Body of pancreas (tissue), 4 donors: ENCODE data around the gene SCARF2.

ENCODE experiments used
- POLR2A ChIP-seq, 3 donors: fragments of 450-650 bp; IDR thresholded peaks; one replicate each; pipeline ENCODE4 v1.6.1; 2016; ENCODE audit warnings: antibody characterized with exemption in 3 of 3, mild to moderate bottlenecking in 2 of 3
- TF ChIP-seq, protein P1 (sequence below), 7 experiments: fragments of 450-650 bp in 4 of 7; fragments of 200-600 bp in 3 of 7; sonication (generic) in 3 of 7; IDR thresholded peaks; one replicate each; pipeline ENCODE4 v1.5.1; 2016 to 2019; ENCODE audit warnings: antibody characterized with exemption in 7 of 7

DNA sequence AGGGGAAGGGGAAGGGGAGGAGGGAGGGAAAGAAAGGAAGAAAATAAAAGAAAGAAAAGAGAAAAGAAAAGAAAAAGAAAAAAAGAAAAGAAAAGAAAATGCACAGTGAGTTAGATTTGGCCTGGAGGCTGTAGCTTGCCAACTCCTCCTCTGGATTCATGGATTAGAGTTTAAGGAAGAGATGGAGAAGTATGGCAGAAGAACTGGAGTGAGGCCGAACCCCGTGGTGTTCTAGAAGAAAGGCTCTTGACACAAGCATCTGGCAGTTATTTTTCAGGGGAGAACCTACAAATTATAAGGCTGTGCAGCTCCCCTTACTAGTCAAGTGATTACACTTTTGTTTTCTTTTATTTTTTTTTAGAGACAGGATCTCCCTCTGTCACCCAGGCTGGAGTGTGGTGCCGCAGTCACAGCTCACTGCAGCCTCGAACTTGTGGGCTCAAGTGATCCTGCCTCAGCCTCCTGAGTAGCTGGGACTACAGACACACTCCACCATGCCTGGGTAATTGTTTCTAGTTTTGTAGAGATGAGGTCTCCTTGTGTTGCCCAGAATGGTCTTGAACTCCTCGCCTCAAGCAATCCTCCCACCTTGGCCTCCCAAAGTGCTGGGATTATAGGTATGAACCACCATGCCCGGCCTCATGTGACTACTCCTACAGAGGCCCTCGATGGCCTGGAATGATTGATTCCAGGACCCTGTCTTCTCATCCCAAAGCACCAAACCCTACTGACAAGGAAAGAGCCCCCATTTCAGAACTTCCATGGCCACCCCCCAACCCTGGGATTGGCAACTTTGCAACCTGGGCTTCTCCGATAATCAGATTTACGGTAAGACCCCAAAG, 24.2 kb downstream of the SCARF2 start:
- TF ChIP-seq, protein P1, sequence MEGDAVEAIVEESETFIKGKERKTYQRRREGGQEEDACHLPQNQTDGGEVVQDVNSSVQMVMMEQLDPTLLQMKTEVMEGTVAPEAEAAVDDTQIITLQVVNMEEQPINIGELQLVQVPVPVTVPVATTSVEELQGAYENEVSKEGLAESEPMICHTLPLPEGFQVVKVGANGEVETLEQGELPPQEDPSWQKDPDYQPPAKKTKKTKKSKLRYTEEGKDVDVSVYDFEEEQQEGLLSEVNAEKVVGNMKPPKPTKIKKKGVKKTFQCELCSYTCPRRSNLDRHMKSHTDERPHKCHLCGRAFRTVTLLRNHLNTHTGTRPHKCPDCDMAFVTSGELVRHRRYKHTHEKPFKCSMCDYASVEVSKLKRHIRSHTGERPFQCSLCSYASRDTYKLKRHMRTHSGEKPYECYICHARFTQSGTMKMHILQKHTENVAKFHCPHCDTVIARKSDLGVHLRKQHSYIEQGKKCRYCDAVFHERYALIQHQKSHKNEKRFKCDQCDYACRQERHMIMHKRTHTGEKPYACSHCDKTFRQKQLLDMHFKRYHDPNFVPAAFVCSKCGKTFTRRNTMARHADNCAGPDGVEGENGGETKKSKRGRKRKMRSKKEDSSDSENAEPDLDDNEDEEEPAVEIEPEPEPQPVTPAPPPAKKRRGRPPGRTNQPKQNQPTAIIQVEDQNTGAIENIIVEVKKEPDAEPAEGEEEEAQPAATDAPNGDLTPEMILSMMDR (IDR thresholded peaks at IDR 0.05), result no peak
- no peak for TF ChIP-seq POLR2A (IDR thresholded peaks at IDR 0.05)
